Small intestine (tissue), 16 donors: ENCODE measurements around the gene PDLIM3. TPM values are rescaled to one million over a fixed set of nuclear protein-coding genes. Genes with fewer than 3 reads are reported as not detected.

Source experiments
- DNase-seq, 2 donors: peaks; one replicate each; pipeline versions ENCODE4 v3.0.0 to v3.0.0-alpha.2; 2013
- FAIRE-seq: peaks from 2 replicates; lab custom pipeline; 2012; peaks lifted over from hg19 to GRCh38; lab: Jason Lieb, UNC
- H3K27ac ChIP-seq, 3 donors: one replicate each; pipeline ENCODE4 v1.5.1; 2013; ENCODE audit warnings: low read length in 2 of 3, mild to moderate bottlenecking in 2 of 3, control low read depth in 1 of 3, inconsistent platforms in 1 of 3, low read depth in 1 of 3, moderate library complexity in 1 of 3
- H3K27me3 ChIP-seq, 3 donors: one replicate each; pipeline ENCODE4 v1.6.1; 2013; ENCODE audit warnings: low read length in 3 of 3, inconsistent platforms in 1 of 3; ENCODE audit not compliant: control insufficient read depth in 3 of 3, insufficient read depth in 3 of 3
- H3K36me3 ChIP-seq, 3 donors: one replicate each; pipeline ENCODE4 v1.6.1; 2013; ENCODE audit warnings: low read length in 3 of 3, inconsistent platforms in 1 of 3, low read depth in 1 of 3, mild to moderate bottlenecking in 1 of 3, moderate library complexity in 1 of 3; ENCODE audit not compliant: control insufficient read depth in 3 of 3, insufficient read depth in 2 of 3
- H3K4me1 ChIP-seq, 3 donors: one replicate each; pipeline ENCODE4 v1.6.1; 2013; ENCODE audit warnings: low read length in 2 of 3, inconsistent platforms in 1 of 3, low read depth in 1 of 3, mild to moderate bottlenecking in 1 of 3, moderate library complexity in 1 of 3; ENCODE audit not compliant: control insufficient read depth in 3 of 3, insufficient read depth in 2 of 3
- H3K4me3 ChIP-seq, 3 donors: one replicate each; pipeline ENCODE4 v1.5.1; 2013; ENCODE audit warnings: low read length in 3 of 3, control low read depth in 1 of 3, inconsistent platforms in 1 of 3, low read depth in 1 of 3, mild to moderate bottlenecking in 1 of 3, moderate library complexity in 1 of 3
- H3K9me3 ChIP-seq, 2 donors: one replicate each; pipeline ENCODE4 v1.6.1; 2013; ENCODE audit warnings: low read depth in 1 of 2, low read length in 1 of 2; ENCODE audit not compliant: control insufficient read depth in 2 of 2, insufficient read depth in 1 of 2
- WGBS, 3 donors: extraction: QIAGEN DNeasy Blood & Tissue Kit; methylation state at CpG; one replicate each; pipeline ENCODE4 v1.1.7; 2013; 5-methylcytosine and 5-hydroxymethylcytosine counted together
- long read RNA-seq, 10 donors: transcript quantifications; one replicate each; lab custom pipeline, GENCODE V29; 2026
- polyA plus RNA-seq, 4 donors: library from polyadenylated mRNA; stranded (reverse) in 3 of 4; unstranded in 1 of 4; fragments of 200-250 nt in 3 of 4; fragments of 120-200 nt in 1 of 4; gene quantifications; one replicate each; pipeline versions ENCODE4 v1.2.1 to v1.2.3, GENCODE V29; 2013
- donor health status: healthy with polysubstance abuse.
- donor health status: control.
- donor health status: control.
- donor health status: Bipolar disorder and iron deficiency.
- donor health status: healthy.

Gene PDLIM3, protein sequence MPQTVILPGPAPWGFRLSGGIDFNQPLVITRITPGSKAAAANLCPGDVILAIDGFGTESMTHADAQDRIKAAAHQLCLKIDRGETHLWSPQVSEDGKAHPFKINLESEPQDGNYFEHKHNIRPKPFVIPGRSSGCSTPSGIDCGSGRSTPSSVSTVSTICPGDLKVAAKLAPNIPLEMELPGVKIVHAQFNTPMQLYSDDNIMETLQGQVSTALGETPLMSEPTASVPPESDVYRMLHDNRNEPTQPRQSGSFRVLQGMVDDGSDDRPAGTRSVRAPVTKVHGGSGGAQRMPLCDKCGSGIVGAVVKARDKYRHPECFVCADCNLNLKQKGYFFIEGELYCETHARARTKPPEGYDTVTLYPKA
- 10 to 100 TPM in 2 of 4 donors, 1 to 10 TPM in 2; 2.9 to 27.6 (median 15.3) TPM for polyA plus RNA-seq
- long read RNA-seq, donor 1, transcript PDLIM3-203 (7 exons, 1,672 nt): major isoform, 6 of 7 reads
- long read RNA-seq, donor 1, partial matches to known transcripts: 0 of 7 reads
- long read RNA-seq, donor 1, other reads (novel, unspliced or antisense): 0 of 7 reads
- long read RNA-seq, donor 2, partial matches to known transcripts: 0 of 1 reads
- long read RNA-seq, donor 2, other reads (novel, unspliced or antisense): 0 of 1 reads
- long read RNA-seq, donor 3, partial matches to known transcripts: 0 of 3 reads
- long read RNA-seq, donor 3, other reads (novel, unspliced or antisense): 0 of 3 reads
- long read RNA-seq, donor 4: 0 reads
- long read RNA-seq, donor 5, partial matches to known transcripts: 0 of 1 reads
- long read RNA-seq, donor 5, other reads (novel, unspliced or antisense): 0 of 1 reads
- long read RNA-seq, donor 6, partial matches to known transcripts: 0 of 2 reads
- long read RNA-seq, donor 6, other reads (novel, unspliced or antisense): 0 of 2 reads
- long read RNA-seq, donor 7, transcript PDLIM3-203 (7 exons, 1,672 nt): major isoform, 23 of 27 reads
- long read RNA-seq, donor 7, partial matches to known transcripts: 0 of 27 reads
- long read RNA-seq, donor 7, other reads (novel, unspliced or antisense): 0 of 27 reads
- long read RNA-seq, donor 8, transcript PDLIM3-203 (7 exons, 1,672 nt): major isoform, 5 of 8 reads
- long read RNA-seq, donor 8, partial matches to known transcripts: 0 of 8 reads
- long read RNA-seq, donor 8, other reads (novel, unspliced or antisense): 0 of 8 reads
- long read RNA-seq, donor 9: 0 reads
- long read RNA-seq, donor 10, transcript PDLIM3-203 (7 exons, 1,672 nt): major isoform, 17 of 19 reads
- long read RNA-seq, donor 10, partial matches to known transcripts: 0 of 19 reads
- long read RNA-seq, donor 10, other reads (novel, unspliced or antisense): 0 of 19 reads

DNA sequence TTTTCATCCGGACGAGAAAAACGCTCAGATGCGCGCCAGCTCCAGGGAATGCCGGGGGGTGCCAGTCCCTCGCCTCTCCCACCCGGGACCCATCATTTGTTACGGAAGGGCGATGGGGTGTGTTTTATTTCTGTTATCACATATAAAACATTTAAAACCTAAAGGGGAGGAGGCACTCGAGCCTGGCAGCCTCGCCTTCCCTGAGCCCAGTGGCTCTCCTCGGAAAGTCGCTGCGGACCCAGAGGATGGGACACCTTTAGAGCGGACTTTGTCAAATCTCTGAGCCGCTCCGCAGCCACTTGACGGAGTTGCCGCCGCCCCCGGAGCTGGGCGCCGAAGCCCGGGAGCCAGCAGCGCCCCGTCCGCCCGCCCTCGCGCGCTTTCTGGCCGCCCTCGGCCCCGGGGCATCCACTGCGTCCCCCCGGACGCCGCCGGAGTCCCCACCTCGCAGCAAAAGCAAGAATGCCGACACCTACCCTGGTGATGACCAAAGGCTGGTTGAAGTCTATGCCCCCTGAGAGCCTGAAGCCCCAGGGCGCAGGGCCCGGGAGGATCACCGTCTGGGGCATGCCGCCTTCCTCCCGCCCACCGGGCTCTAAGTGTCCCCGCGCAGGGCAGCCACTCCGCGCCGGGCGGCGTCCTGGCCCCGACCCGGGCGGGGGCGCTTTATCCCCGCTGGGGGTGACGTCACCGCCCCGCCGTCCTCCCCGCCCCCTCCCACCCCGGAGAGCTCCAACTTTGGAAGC is at the start of gene PDLIM3:
Gene PDLIM3, minus strand, starts transcription at position 642 of the 746 bp plus-strand sequence. Its CDS starts 73 bp downstream, at position 569.
- peak within 1 kb of the TSS in 2 of 3 donors; percentile 13 to 81 for H3K27ac ChIP-seq
- peak within 1 kb of the TSS; percentile 33 to 46 (median 43) for H3K4me3 ChIP-seq
- FAIRE-seq (no peak), DNase-seq (peak in 1 of 2 donors; percentile 61)
- H3K9me3 ChIP-seq: no peaks in the 10 kb centered on the region
- no peaks in the 10 kb centered on the region for H3K36me3 ChIP-seq
- peaks cover 0 to 3% (median 2%) of the 10 kb centered on the region in 3 donors for H3K4me1 ChIP-seq
- peaks cover 0 to 58% (median 5%) of the 10 kb centered on the region in 3 donors for H3K27me3 ChIP-seq
- WGBS, 3 donors: 0 to 2% (median 2%) methylated on average over 64 to 66 of the region's 66 CpGs

DNA sequence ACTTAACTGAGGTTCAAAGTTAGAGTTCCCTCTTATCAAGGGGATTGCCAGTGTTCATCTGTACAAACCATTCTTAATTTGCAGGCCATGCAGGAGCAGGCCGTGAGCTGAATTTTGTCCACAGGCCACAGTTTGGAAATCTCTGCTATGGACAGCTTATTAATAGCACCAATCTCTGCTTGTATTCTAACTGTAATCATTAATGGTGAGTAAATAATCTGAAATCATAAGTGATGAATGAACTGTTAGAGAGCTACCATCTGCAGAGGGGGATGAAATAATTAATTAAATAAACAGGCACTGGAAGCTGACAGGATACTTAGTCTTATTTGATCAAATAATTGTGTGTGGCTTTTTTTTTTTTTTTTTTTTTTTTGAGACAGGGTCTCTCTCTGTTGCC is 48.5 kb upstream of the PDLIM3 start:
- no peak for DNase-seq
- Histone ChIP-seq H3K27me3 (peaks cover 0 to 3% (median 0%) of the 10 kb centered on the region in 3 donors), H3K36me3 (peaks cover 0 to 9% (median 0%) of the 10 kb centered on the region in 3 donors), H3K4me1 (no peaks in the 10 kb centered on the region), H3K9me3 (peaks cover 0 to 3% of the 10 kb centered on the region in 2 donors), H3K27ac (no peak overlapping the region), H3K4me3 (no peak overlapping the region)
- WGBS, 3 donors: 82 to 96% (median 91%) methylated on average over 1 of the region's 1 CpG
- no peak for FAIRE-seq

DNA sequence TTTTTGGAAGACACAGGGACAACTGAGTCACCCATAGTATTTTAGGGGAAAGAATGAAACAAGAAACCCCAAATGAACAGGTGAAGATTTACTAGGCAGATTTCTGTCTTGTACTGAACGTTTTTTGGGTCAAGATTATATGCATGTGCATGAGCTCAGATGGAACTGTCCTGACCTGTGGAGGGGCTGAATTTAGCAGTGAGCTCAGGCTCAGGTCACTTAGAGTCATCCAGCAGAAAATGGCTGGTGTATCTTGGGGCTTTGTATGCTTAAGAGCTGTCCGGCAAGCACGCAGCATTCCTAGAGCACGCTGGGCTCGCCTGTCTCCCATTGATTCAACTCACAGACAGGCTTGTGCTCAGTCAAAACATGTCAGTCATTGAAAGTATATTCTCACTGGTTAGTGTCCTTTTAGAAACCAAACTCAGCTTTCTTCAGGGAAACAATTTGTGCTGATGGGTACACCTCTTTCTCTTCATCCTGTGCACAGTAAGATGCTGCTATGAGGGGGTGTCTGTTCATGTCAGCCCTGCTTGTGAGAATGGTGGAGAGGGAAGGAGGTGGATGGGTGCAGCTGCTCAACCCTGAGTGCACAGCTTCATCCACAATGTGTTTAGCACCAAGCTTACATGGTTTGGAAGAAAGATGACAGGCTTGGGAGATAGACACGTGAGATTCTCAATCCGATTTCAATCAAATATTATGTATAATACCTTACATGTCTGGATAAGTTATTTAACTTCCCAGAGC is 47.5 kb upstream of the PDLIM3 start:
- Histone ChIP-seq H3K36me3 (peaks cover 0 to 8% (median 0%) of the 10 kb centered on the region in 3 donors), H3K4me3 (no peak overlapping the region), H3K9me3 (peaks cover 0 to 3% of the 10 kb centered on the region in 2 donors), H3K27ac (no peak overlapping the region), H3K4me1 (no peaks in the 10 kb centered on the region), H3K27me3 (peaks cover 0 to 2% (median 0%) of the 10 kb centered on the region in 3 donors)
- FAIRE-seq (no peak), DNase-seq (no peak)
- WGBS, 3 donors: 84 to 88% (median 86%) methylated on average over 7 of the region's 7 CpGs

DNA sequence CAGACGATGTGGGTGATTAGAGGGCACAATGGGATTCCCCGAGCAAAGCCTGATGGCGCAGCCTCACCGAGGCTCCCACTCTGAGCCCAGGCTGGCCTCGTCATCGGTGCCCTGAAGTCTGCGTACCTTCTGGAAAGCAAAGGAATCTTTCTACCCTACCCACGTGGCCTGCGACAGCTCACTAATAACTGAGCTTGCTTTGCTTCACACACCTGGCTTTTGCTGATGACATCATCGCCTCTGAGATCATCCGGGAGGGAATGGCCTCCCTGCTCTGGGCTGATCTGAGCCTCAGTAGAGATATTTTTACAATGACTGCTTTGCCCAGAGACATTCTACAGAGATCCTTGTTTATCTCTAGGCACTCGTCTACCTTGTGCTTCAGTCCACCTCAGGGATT is 45.4 kb upstream of the PDLIM3 start:
- Histone ChIP-seq H3K9me3 (peaks cover 0 to 3% of the 10 kb centered on the region in 2 donors), H3K4me1 (no peaks in the 10 kb centered on the region), H3K36me3 (no peaks in the 10 kb centered on the region), H3K27me3 (no peaks in the 10 kb centered on the region), H3K4me3 (no peak overlapping the region), H3K27ac (no peak overlapping the region)
- FAIRE-seq: no peak
- DNase-seq: no peak
- 72 to 85% (median 75%) methylated on average over 12 of the region's 12 CpGs for whole genome bisulfite sequencing, 3 donors

DNA sequence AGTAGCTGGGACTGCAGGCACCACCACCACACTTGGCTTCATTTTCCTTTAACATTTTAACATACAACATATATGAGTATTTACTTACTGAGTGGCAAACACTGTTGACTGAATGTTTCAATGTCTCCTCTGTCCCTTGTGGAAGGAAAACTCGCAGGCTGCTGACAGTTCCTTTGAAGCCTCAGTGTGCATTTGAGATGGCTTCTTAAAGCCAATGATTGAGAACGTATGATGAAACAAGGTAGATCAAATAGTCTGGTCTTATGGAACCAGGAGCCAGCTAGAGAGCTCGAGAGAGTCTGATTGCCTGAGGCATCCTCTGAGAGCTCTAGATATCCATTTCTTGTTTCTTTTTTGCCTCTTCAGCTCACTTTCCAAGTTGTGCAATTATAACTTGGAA is 43.0 kb upstream of the PDLIM3 start:
- Histone ChIP-seq H3K9me3 (peaks cover 0 to 3% of the 10 kb centered on the region in 2 donors), H3K27me3 (no peaks in the 10 kb centered on the region)

DNA sequence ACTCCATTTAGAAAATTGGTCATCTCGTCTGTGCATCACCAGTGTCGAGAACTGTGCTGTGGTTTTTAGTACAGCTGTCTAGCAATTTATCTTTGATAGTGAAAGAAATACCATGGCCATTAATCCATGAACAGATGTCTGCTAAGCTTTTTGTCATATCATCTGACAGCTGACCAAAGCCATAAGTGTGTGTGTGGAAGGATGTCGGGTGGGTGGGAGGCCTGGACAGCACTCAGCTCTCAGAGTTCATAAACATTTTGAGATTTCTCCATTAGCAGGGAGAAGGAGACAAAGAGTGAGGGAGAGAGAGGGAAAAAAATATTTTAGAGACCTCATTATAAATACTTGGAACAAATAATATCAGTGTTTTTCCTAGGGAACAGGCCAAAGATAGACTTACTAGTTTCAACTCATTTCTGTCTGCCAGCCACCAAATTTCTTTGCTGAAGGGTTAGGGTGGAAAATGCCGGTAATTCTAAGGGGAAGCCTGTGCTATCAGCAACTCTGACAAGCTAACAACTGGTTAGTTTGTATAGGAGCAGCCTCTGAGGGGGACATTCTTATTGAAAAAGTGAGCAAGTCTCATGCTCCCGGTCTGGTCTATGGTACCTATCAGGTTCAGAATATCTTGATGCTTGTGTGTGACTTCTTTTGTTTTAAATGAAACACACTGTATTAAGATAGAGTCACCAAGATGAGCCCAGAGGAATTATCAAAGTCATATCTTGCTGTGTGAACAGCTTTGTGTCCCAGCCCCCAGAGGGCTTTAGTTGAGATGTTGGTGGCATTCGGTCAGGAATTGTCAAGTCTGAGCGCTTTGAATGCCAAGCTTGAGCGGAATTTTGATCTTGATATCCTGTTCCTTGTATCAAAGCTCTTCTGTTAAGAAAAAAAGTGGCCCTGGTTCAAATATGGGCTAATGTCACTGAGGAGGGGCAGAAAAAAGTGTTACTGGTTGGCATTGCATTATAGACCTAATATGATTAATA is 41.9 kb upstream of the PDLIM3 start:
- H3K27me3 ChIP-seq: no peaks in the 10 kb centered on the region
- peak in 1 of 2 donors; percentile 22 for DNase-seq
- peak overlapping the region in 2 of 3 donors; percentile 8 to 79 for H3K27ac ChIP-seq
- WGBS, 3 donors: 72 to 80% (median 75%) methylated on average over 8 of the region's 8 CpGs
- no peak for FAIRE-seq
- no peak overlapping the region for H3K4me3 ChIP-seq
- no peaks in the 10 kb centered on the region for H3K36me3 ChIP-seq
- H3K4me1 ChIP-seq: no peaks in the 10 kb centered on the region
- peaks cover 0 to 3% of the 10 kb centered on the region in 2 donors for H3K9me3 ChIP-seq

More for the DNA sequence above, 43.0 kb upstream of the PDLIM3 start:
- Histone ChIP-seq H3K4me3 (no peak overlapping the region), H3K4me1 (no peaks in the 10 kb centered on the region), H3K36me3 (no peaks in the 10 kb centered on the region), H3K27ac (no peak overlapping the region)
- no peak for FAIRE-seq
- DNase-seq: no peak
- WGBS, 3 donors: 66 to 82% (median 72%) methylated on average over 3 of the region's 3 CpGs
